GM23338 (cell line): ENCODE data around the gene TEKTIP1. TPM values are rescaled to one million over a fixed set of nuclear protein-coding genes. Genes with fewer than 3 reads are reported as not detected.

Source experiments
- ATAC-seq: fragments of 200-7000 bp; cut with Tn5 transposase; 3 replicates; pipeline ENCODE4 v1.9.1; 2020
- DNase-seq: peaks from one replicate; pipeline ENCODE4 v3.0.0-alpha.2; 2015; ENCODE audit warnings: low spot score
- H2AFZ ChIP-seq: fragments of 200-600 bp; sonication (generic); 2 replicates; pipeline ENCODE4 v1.8.0; 2016; ENCODE audit warnings: antibody characterized with exemption, mild to moderate bottlenecking, moderate library complexity
- H3F3A ChIP-seq: fragments of 200-600 bp; sonication (generic); replicated peaks from 2 replicates; pipeline ENCODE4 v1.8.0; 2017; ENCODE audit warnings: antibody characterized with exemption, mixed run types, low read depth
- H3K27ac ChIP-seq: fragments of 200-600 bp; sonication (generic); 2 replicates; pipeline ENCODE4 v1.6.1; 2016; ENCODE audit warnings: low read depth
- H3K27me3 ChIP-seq: fragments of 200-600 bp; sonication (generic); 2 replicates; pipeline ENCODE4 v1.8.0; 2016; ENCODE audit warnings: mild to moderate bottlenecking, mixed run types, moderate library complexity; ENCODE audit not compliant: insufficient read depth
- H3K36me3 ChIP-seq: fragments of 200-600 bp; sonication (generic); 2 replicates; pipeline ENCODE4 v1.8.0; 2016; ENCODE audit warnings: mild to moderate bottlenecking; ENCODE audit not compliant: insufficient read depth
- H3K4me1 ChIP-seq: fragments of 200-600 bp; sonication (generic); 2 replicates; pipeline ENCODE4 v1.8.0; 2016; ENCODE audit warnings: mild to moderate bottlenecking, moderate library complexity; ENCODE audit not compliant: insufficient read depth
- H3K4me2 ChIP-seq: fragments of 200-600 bp; sonication (generic); 2 replicates; pipeline ENCODE4 v1.7.1; 2017; ENCODE audit warnings: mixed run types
- H3K4me3 ChIP-seq: fragments of 200-600 bp; sonication (generic); 2 replicates; pipeline ENCODE4 v1.6.1; 2016; ENCODE audit warnings: mixed run types
- H3K79me2 ChIP-seq: fragments of 200-600 bp; sonication (generic); replicated peaks from 2 replicates; pipeline ENCODE4 v1.8.0; 2017; ENCODE audit warnings: mild to moderate bottlenecking; ENCODE audit not compliant: insufficient read depth
- H3K9me2 ChIP-seq: fragments of 200-600 bp; sonication (generic); 2 replicates; pipeline ENCODE4 v1.8.0; 2017; ENCODE audit not compliant: insufficient read depth
- H4K20me1 ChIP-seq: fragments of 200-600 bp; sonication (generic); replicated peaks from 2 replicates; pipeline ENCODE4 v1.8.0; 2017; ENCODE audit warnings: mild to moderate bottlenecking; ENCODE audit not compliant: insufficient read depth
- H3K27ac Mint-ChIP-seq: 2 replicates; pipeline ENCODE4 v1.8.0; 2020; ENCODE audit warnings: inconsistent platforms, mild to moderate bottlenecking, moderate library complexity, mixed read lengths
- H3K27me3 Mint-ChIP-seq: 3 replicates; pipeline ENCODE4 v1.8.0; 2022; ENCODE audit warnings: low read depth, mild to moderate bottlenecking, moderate library complexity, mixed read lengths, inconsistent platforms; ENCODE audit not compliant: insufficient read depth, poor library complexity
- H3K36me3 Mint-ChIP-seq: 3 replicates; pipeline ENCODE4 v1.8.0; 2021; ENCODE audit warnings: low read depth, mild to moderate bottlenecking, inconsistent platforms, moderate library complexity, mixed read lengths
- H3K4me1 Mint-ChIP-seq: 3 replicates; pipeline ENCODE4 v1.8.0; 2020; ENCODE audit warnings: mild to moderate bottlenecking, inconsistent platforms, mixed read lengths
- H3K4me3 Mint-ChIP-seq: 3 replicates; pipeline ENCODE4 v1.8.0; 2021; ENCODE audit warnings: moderate library complexity, mild to moderate bottlenecking, inconsistent platforms, mixed read lengths
- H3K9me3 Mint-ChIP-seq: 3 replicates; pipeline ENCODE4 v1.8.0; 2020; ENCODE audit warnings: moderate library complexity, mild to moderate bottlenecking, inconsistent platforms, mixed read lengths
- CTCF ChIP-seq, 2 experiments: fragments of 200-600 bp in 1 of 2; sonication (generic) in 1 of 2; conservative IDR thresholded peaks; 2 replicates each; pipeline versions ENCODE4 v1.5.1 to v1.6.1; 2016 to 2017; ENCODE audit warnings: antibody characterized with exemption in 2 of 2, low read depth in 2 of 2, mild to moderate bottlenecking in 2 of 2, moderate library complexity in 1 of 2
- ETS1 ChIP-seq: IDR thresholded peaks from 2 replicates; pipeline ENCODE4 v1.6.1; 2016; ENCODE audit warnings: antibody characterized with exemption
- EZH2 ChIP-seq: fragments of 200-600 bp; sonication (generic); IDR thresholded peaks from one replicate; pipeline ENCODE4 v1.8.0; 2017; ENCODE audit warnings: antibody characterized with exemption, mild to moderate bottlenecking, low read depth; ENCODE audit not compliant: unreplicated experiment
- NANOG ChIP-seq: IDR thresholded peaks from 2 replicates; pipeline ENCODE4 v1.6.1; 2016; ENCODE audit warnings: antibody characterized with exemption, borderline replicate concordance
- REST ChIP-seq: IDR thresholded peaks from one replicate; pipeline ENCODE4 v1.6.1; 2018; ENCODE audit warnings: antibody characterized with exemption; ENCODE audit not compliant: unreplicated experiment
- ZNF462 ChIP-seq: fragments of 250-450 bp; sonication (Bioruptor Pico); IDR thresholded peaks from 2 replicates; pipeline ENCODE4 v1.5.0; 2020; ENCODE audit warnings: mild to moderate bottlenecking, moderate library complexity
- polyA plus RNA-seq: library from polyadenylated mRNA; unstranded; fragments of >200 nt; fragmentation: Nextera tagmentation; extraction: Ambion mirVana; gene quantifications from 2 replicates; pipeline ENCODE4 v1.2.1, GENCODE V29; 2016
- total RNA-seq: library from RNA; depleted of rRNA; stranded (reverse); fragments of >200 nt; shearing (Covaris generic); gene quantifications from 2 replicates; pipeline ENCODE4 v1.2.3, GENCODE V29; 2014

TEKTIP1 gene
- total and polyA plus RNA-seq, 2 experiments from 2014 or later: not detected

GRCh38 chr19:3556423-3556977 lies 17.5 kb downstream of the TEKTIP1 start (continued):
- TF ChIP-seq ZNF462 (CRISPR knock-in tag) (no peak), CTCF (conservative IDR thresholded peaks at IDR 0.05; ENCODE audit: low read depth in 2 of 2) (no peak), NANOG (no peak), EZH2 (no peak)

- DNase-seq (peak; percentile 51), ATAC-seq (peak; percentile 28)
- Histone ChIP-seq H3K9me2 (no peaks in the 10 kb centered on the region), H3K79me2 (peaks cover 18% of the 10 kb centered on the region), H3K27ac (no peak overlapping the region), H3K4me2 (peak overlapping the region; percentile 86), H4K20me1 (peaks cover 6% of the 10 kb centered on the region; the same call in 1 of the 2 replicates), H3K36me3 (no peaks in the 10 kb centered on the region), H3K4me1 (no peaks in the 10 kb centered on the region; the same call in 1 of the 2 replicates), H2AFZ (no peak overlapping the region), H3K27me3 (peaks cover 10% of the 10 kb centered on the region; the same call in 1 of the 2 replicates), H3K4me3 (peak overlapping the region; percentile 85), H3F3A (no peaks in the 10 kb centered on the region)
- TF ChIP-seq EZH2 (no peak), REST (peak; percentile 13), ETS1 (no peak)
- Mint-ChIP-seq H3K27me3 (peaks cover 18% of the 10 kb centered on the region), H3K9me3 (no peaks in the 10 kb centered on the region), H3K27ac (no peak overlapping the region; the same call in 1 of the 2 replicates), H3K36me3 (no peaks in the 10 kb centered on the region; the same call in 2 of the 3 replicates), H3K4me1 (peaks cover 7% of the 10 kb centered on the region), H3K4me3 (peak overlapping the region; percentile 86)
Measured at GRCh38 chr19:3556978-3557460, 18.0 kb downstream of the TEKTIP1 start.
